Ishikawa (cell line): ENCODE measurements around the gene CFAP46.

Source experiments
- CEBPB ChIP-seq: IDR thresholded peaks from 2 replicates; pipeline ENCODE4 v1.6.1; 2012
- CREB1 ChIP-seq: IDR thresholded peaks from 2 replicates; pipeline ENCODE4 v1.6.1; 2012; ENCODE audit warnings: low read depth
- EGR1 ChIP-seq: IDR thresholded peaks from 2 replicates; pipeline ENCODE4 v1.6.1; 2012
- EP300 ChIP-seq: IDR thresholded peaks from 2 replicates; pipeline ENCODE4 v1.6.1; 2012; ENCODE audit warnings: borderline replicate concordance
- FOXM1 ChIP-seq: IDR thresholded peaks from 2 replicates; pipeline ENCODE4 v1.6.1; 2012; ENCODE audit warnings: low read depth, borderline replicate concordance
- MAX ChIP-seq: IDR thresholded peaks from 2 replicates; pipeline ENCODE4 v1.6.1; 2012
- NFIC ChIP-seq: IDR thresholded peaks from 2 replicates; pipeline ENCODE4 v1.6.1; 2012
- RAD21 ChIP-seq: IDR thresholded peaks from 2 replicates; pipeline ENCODE4 v1.6.1; 2012; ENCODE audit warnings: low read depth
- TAF1 ChIP-seq: IDR thresholded peaks from 2 replicates; pipeline ENCODE4 v1.6.1; 2012; ENCODE audit warnings: low read depth, mild to moderate bottlenecking
- TCF12 ChIP-seq: IDR thresholded peaks from 2 replicates; pipeline ENCODE4 v1.6.1; 2012; ENCODE audit warnings: low read depth
- TEAD4 ChIP-seq: IDR thresholded peaks from 2 replicates; pipeline ENCODE4 v1.6.1; 2012
- YY1 ChIP-seq: IDR thresholded peaks from 2 replicates; pipeline ENCODE4 v1.6.1; 2012; ENCODE audit warnings: low read depth
- ZBTB7A ChIP-seq: IDR thresholded peaks from 2 replicates; pipeline ENCODE4 v1.6.1; 2012; ENCODE audit warnings: low read depth
- TF ChIP-seq, protein P1 (sequence below): IDR thresholded peaks from 2 replicates; pipeline ENCODE4 v1.6.1; 2012
- TF ChIP-seq, protein P2 (sequence below): IDR thresholded peaks from 2 replicates; pipeline ENCODE4 v1.6.1; 2012; ENCODE audit warnings: low read depth, mild to moderate bottlenecking

Gene CFAP46

DNA sequence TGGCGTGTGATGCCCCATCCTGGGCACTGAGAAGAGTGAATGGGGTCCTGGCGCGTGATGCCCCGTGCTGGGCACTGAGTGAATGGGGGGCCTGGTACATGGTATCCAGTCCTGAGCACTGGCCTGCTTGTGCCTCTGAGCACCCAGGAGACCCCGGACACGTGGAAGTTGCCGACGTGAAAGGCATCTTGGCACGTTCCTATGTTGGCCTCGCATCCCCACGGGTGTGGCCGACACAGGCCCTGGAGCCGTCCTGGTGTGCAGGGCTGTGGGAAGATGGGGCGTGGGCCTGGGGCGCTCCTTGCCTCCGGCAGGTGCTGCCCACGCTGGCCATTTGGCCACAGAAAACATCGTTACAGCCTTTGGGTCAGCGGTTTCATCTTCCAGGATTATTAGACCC is 35.5 kb downstream of the CFAP46 start:
- TF ChIP-seq YY1 (no peak), EGR1 (no peak), CEBPB (no peak), ZBTB7A (no peak), EP300 (no peak), FOXM1 (no peak), NFIC (no peak), TCF12 (no peak), RAD21 (no peak), MAX (no peak), TAF1 (no peak), TEAD4 (no peak), CREB1 (no peak)
- TF ChIP-seq, protein P1, sequence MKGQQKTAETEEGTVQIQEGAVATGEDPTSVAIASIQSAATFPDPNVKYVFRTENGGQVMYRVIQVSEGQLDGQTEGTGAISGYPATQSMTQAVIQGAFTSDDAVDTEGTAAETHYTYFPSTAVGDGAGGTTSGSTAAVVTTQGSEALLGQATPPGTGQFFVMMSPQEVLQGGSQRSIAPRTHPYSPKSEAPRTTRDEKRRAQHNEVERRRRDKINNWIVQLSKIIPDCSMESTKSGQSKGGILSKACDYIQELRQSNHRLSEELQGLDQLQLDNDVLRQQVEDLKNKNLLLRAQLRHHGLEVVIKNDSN = no peak
- TF ChIP-seq, protein P2, sequence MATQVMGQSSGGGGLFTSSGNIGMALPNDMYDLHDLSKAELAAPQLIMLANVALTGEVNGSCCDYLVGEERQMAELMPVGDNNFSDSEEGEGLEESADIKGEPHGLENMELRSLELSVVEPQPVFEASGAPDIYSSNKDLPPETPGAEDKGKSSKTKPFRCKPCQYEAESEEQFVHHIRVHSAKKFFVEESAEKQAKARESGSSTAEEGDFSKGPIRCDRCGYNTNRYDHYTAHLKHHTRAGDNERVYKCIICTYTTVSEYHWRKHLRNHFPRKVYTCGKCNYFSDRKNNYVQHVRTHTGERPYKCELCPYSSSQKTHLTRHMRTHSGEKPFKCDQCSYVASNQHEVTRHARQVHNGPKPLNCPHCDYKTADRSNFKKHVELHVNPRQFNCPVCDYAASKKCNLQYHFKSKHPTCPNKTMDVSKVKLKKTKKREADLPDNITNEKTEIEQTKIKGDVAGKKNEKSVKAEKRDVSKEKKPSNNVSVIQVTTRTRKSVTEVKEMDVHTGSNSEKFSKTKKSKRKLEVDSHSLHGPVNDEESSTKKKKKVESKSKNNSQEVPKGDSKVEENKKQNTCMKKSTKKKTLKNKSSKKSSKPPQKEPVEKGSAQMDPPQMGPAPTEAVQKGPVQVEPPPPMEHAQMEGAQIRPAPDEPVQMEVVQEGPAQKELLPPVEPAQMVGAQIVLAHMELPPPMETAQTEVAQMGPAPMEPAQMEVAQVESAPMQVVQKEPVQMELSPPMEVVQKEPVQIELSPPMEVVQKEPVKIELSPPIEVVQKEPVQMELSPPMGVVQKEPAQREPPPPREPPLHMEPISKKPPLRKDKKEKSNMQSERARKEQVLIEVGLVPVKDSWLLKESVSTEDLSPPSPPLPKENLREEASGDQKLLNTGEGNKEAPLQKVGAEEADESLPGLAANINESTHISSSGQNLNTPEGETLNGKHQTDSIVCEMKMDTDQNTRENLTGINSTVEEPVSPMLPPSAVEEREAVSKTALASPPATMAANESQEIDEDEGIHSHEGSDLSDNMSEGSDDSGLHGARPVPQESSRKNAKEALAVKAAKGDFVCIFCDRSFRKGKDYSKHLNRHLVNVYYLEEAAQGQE = no peak

- TF ChIP-seq RAD21 = no peak
- TF ChIP-seq TEAD4 = no peak
- TF ChIP-seq, protein P1 = no peak
- TF ChIP-seq FOXM1 = no peak
- TF ChIP-seq CEBPB = no peak
- TF ChIP-seq YY1 = no peak
- no peak for TF ChIP-seq CREB1
- no peak for TF ChIP-seq TAF1
- no peak for TF ChIP-seq MAX
- TF ChIP-seq ZBTB7A = no peak
- no peak for TF ChIP-seq TCF12
- TF ChIP-seq, protein P2 = no peak
- TF ChIP-seq EP300 = no peak
- TF ChIP-seq EGR1 = no peak
- no peak for TF ChIP-seq NFIC
These were observed 36.3 kb downstream of the CFAP46 start for GRCh38 chr10:132906106-132906505.

- TF ChIP-seq RAD21 (no peak), ZBTB7A (no peak), EP300 (no peak), YY1 (no peak), CEBPB (no peak)
These were observed 36.7 kb downstream of the CFAP46 start for GRCh38 chr10:132905661-132906060.

DNA sequence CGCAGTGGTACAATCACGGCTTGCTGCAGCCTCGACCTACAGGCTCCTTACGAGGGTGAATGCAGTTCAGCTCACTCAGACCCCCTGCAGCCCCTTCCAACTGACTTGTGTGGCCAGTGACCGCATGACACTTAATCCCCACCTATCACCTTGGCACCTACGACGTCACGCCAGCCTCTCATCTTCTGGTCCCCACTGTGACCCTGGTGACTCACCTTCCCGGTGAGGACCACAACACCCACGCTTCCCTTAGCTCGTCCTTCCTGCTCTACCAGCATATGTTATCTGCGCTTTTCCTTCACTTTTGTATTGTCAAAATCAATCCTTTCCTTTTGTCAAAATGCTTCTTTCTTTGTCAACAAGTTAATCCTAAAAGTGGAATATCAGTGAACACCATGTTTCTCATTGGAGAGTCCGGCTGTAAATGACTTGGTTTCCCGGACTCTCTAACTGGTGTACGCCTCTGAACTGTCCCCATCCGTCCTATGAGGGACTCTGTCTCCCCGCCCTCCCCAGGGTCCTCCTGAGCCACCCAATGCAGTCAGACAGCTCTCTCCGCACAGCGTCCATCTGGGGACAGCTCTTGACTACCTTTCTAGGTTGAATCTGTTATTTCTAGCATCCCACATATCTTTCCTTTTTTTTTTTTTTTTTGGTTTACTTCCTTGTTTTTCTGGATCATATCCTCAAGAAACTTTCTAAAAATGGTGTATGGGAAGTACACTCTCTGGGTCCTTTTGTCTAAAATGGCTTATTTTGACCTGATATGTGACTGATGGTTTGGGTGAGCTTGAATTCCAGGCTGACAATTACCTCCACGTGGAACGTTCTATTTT is 37.3 kb downstream of the CFAP46 start:
- no peak for TF ChIP-seq NFIC
- no peak for TF ChIP-seq TAF1
- TF ChIP-seq, protein P1 = no peak
- no peak for TF ChIP-seq ZBTB7A
- no peak for TF ChIP-seq RAD21
- no peak for TF ChIP-seq EP300
- TF ChIP-seq FOXM1 = no peak
- no peak for TF ChIP-seq CEBPB
- no peak for TF ChIP-seq TCF12
- TF ChIP-seq TEAD4 = no peak
- TF ChIP-seq YY1 = no peak
- TF ChIP-seq EGR1 = no peak
- TF ChIP-seq MAX = no peak
- no peak for TF ChIP-seq CREB1
- TF ChIP-seq, protein P2 = no peak
